Erythroblast (primary cell): ENCODE measurements around the gene LRIT3.

Experiments used
- GATA1 ChIP-seq: IDR thresholded peaks from 2 replicates; pipeline ENCODE4 v1.6.1; 2011; ENCODE audit warnings: low read depth, mild to moderate bottlenecking, control low read depth, low read length, moderate library complexity
- POLR2A ChIP-seq: IDR thresholded peaks from 2 replicates; pipeline ENCODE4 v1.6.1; 2011; ENCODE audit warnings: mild to moderate bottlenecking, low read length

DNA sequence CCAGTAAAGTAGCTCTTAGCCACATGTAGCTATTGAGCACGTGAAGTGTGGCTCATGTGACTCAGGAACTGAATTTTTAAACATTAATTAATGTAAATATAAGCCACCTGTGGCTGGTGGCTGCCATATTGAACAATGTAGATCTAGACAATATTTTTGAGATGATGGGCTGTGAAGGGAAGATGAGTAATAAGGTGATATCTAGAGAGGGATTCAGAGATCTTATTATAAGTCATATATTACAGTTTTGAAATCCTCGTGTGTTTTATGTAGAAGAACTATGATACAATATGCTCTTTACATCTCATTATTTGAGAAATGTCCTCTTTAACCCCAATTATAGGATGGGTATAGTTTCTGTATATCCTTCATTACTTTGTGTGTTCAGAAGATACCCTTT is 26.7 kb upstream of the LRIT3 start:
- TF ChIP-seq POLR2A (no peak), GATA1 (no peak)
